Right atrium auricular region (tissue), 2 donors: ENCODE data around the gene MYD88. TPM values are rescaled to one million over a fixed set of nuclear protein-coding genes. Genes with fewer than 3 reads are reported as not detected.

ENCODE experiments used
- DNase-seq: peaks from one replicate; pipeline ENCODE4 v3.0.0-alpha.2; 2019; ENCODE audit warnings: low spot score
- H3K27ac ChIP-seq, 2 donors: fragments of 200-600 bp; sonication (generic); 1 replicate in 1 of 2; 2 replicates in 1 of 2; pipeline ENCODE4 v1.5.1; 2016 to 2019
- H3K27me3 ChIP-seq, 2 donors: fragments of 200-600 bp; sonication (generic); one replicate each; pipeline versions ENCODE4 v1.5.1 to v1.6.0; 2017 to 2019
- H3K36me3 ChIP-seq: fragments of 200-600 bp; sonication (generic); one replicate; pipeline ENCODE4 v1.5.1; 2016
- H3K4me1 ChIP-seq, 2 donors: fragments of 200-600 bp; sonication (generic); one replicate each; pipeline versions ENCODE4 v1.5.1 to v1.6.0; 2017 to 2019
- H3K4me3 ChIP-seq, 2 donors: fragments of 200-600 bp; sonication (generic); 1 replicate in 1 of 2; 2 replicates in 1 of 2; pipeline ENCODE4 v1.5.1; 2017 to 2019; ENCODE audit warnings: mild to moderate bottlenecking in 1 of 2, moderate library complexity in 1 of 2
- H3K9me3 ChIP-seq, 2 donors: fragments of 200-600 bp; sonication (generic); one replicate each; pipeline ENCODE4 v1.5.1; 2019
- total RNA-seq, 2 donors: library from RNA; depleted of rRNA; stranded (reverse); fragments of >200 nt; gene quantifications; one replicate each; pipeline ENCODE4 v1.1.0, GENCODE V29; 2016
- TF ChIP-seq, protein P1 (sequence below), 2 donors: fragments of 200-600 bp; sonication (generic); IDR thresholded peaks; one replicate each; pipeline ENCODE4 v1.5.1; 2019; ENCODE audit warnings: antibody characterized with exemption in 2 of 2

Gene MYD88
- 10 to 100 TPM in 1 of 2 donors, 1 to 10 TPM in 1; 7.1 to 14.3 TPM for total RNA-seq

DNA sequence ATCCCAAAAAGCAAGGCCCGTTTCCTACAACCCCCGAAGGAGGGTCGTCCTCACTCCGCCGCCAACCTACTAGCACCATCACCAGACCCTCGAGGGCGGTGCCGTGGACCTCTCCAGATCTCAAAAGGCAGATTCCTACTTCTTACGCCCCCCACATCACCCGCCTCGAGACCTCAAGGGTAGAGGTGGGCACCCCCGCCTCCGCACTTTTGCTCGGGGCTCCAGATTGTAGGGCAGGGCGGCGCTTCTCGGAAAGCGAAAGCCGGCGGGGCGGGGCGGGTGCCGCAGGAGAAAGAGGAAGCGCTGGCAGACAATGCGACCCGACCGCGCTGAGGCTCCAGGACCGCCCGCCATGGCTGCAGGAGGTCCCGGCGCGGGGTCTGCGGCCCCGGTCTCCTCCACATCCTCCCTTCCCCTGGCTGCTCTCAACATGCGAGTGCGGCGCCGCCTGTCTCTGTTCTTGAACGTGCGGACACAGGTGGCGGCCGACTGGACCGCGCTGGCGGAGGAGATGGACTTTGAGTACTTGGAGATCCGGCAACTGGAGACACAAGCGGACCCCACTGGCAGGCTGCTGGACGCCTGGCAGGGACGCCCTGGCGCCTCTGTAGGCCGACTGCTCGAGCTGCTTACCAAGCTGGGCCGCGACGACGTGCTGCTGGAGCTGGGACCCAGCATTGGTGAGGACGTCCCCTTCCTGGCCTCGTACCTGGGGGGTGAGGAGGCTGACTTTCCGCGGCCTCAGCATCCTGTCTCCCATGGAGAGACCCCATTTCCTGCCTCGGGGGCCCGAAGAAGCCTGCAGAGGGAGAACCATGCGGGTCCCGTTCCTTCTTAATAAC is at the start of gene MYD88:
MYD88 (plus strand) TSS at position 313 of the 842 bp plus-strand sequence; CDS start at position 353, 40 bp downstream.
- Histone ChIP-seq H3K27ac (peak within 1 kb of the TSS; percentile 91 to 96), H3K27me3 (no peaks in the 10 kb centered on the region), H3K36me3 (peaks cover 26% of the 10 kb centered on the region), H3K4me3 (peak within 1 kb of the TSS; percentile 53 to 99), H3K9me3 (no peaks in the 10 kb centered on the region), H3K4me1 (peaks cover 0 to 45% of the 10 kb centered on the region in 2 donors)
- peak; percentile 87 for DNase-seq
- TF ChIP-seq, protein P1, sequence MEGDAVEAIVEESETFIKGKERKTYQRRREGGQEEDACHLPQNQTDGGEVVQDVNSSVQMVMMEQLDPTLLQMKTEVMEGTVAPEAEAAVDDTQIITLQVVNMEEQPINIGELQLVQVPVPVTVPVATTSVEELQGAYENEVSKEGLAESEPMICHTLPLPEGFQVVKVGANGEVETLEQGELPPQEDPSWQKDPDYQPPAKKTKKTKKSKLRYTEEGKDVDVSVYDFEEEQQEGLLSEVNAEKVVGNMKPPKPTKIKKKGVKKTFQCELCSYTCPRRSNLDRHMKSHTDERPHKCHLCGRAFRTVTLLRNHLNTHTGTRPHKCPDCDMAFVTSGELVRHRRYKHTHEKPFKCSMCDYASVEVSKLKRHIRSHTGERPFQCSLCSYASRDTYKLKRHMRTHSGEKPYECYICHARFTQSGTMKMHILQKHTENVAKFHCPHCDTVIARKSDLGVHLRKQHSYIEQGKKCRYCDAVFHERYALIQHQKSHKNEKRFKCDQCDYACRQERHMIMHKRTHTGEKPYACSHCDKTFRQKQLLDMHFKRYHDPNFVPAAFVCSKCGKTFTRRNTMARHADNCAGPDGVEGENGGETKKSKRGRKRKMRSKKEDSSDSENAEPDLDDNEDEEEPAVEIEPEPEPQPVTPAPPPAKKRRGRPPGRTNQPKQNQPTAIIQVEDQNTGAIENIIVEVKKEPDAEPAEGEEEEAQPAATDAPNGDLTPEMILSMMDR (IDR thresholded peaks at IDR 0.05): no peak

DNA sequence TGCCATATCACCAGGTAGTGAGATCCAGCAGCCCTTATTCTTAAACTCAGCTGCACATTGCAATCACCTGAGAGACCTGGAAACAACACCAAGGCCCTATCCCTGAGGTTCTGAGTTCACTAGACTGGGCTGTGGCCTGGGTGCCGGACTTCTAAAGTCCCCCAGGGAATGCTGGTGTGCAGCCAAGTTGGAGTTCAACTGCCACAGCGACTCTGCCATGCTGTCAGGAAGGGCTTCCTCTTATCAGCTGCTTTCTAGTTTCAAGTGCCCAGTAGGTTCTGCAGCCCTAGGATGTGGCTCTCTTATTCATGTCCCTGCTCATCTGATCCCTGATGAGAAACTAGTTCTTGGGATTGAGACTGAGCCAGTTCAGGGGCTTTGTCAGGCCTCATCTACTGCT is 49.3 kb upstream of the MYD88 start:
- DNase-seq: no peak
- H3K4me3 ChIP-seq: no peak overlapping the region
- no peak overlapping the region for H3K27ac ChIP-seq
- no peaks in the 10 kb centered on the region for H3K27me3 ChIP-seq
- H3K36me3 ChIP-seq: no peaks in the 10 kb centered on the region
- TF ChIP-seq, protein P1 (IDR thresholded peaks at IDR 0.05): no peak
- peaks cover 0 to 2% of the 10 kb centered on the region in 2 donors for H3K9me3 ChIP-seq
- no peaks in the 10 kb centered on the region for H3K4me1 ChIP-seq

DNA sequence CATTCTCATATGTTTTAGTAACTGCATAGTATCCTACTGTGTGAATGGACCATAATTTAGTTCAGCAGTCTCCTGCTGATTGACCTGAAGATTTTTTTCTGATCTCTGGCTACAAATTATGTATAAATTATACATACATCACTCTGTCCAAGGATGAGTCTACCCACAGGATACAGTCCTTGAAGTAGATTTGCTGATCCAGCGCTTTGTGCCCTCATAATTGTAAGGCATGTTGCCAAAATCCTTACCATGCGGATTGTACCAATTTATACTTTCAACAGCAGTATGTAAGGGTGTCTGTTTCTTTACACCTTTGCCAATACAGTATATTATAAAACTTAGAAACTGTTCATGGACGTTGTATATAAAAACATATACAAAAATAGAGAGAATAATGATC is 48.0 kb upstream of the MYD88 start:
- no peaks in the 10 kb centered on the region for H3K36me3 ChIP-seq

DNA sequence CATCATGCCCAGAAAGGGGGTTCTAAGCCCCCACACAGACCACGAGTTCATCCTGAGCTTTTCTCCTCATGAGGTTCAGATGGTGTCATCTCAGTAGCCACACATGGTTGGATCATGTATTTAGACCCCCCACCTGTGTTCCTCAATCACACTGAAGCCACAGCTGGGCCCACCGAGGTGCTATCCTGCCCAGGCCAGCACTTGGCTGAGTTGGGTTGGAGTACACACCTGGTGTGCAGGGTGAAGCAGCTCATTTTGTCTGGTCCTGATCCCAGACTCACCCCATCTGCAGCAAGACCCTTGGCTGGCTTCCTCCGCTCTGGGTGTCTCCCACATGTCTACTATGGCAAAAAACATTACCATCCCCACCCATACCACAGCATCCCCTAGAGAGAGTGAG is 43.5 kb upstream of the MYD88 start:
- no peaks in the 10 kb centered on the region for H3K36me3 ChIP-seq
- H3K27ac ChIP-seq: no peak overlapping the region
- H3K27me3 ChIP-seq: no peaks in the 10 kb centered on the region
- TF ChIP-seq, protein P1 (IDR thresholded peaks at IDR 0.05): no peak
- DNase-seq: no peak
- H3K4me3 ChIP-seq: no peak overlapping the region
- H3K4me1 ChIP-seq: no peaks in the 10 kb centered on the region
- no peaks in the 10 kb centered on the region for H3K9me3 ChIP-seq

More for the DNA sequence above, 48.0 kb upstream of the MYD88 start:
- Histone ChIP-seq H3K27me3 (no peaks in the 10 kb centered on the region), H3K4me1 (no peaks in the 10 kb centered on the region), H3K9me3 (no peaks in the 10 kb centered on the region), H3K27ac (no peak overlapping the region), H3K4me3 (no peak overlapping the region)
- no peak for DNase-seq
- TF ChIP-seq, protein P1 (IDR thresholded peaks at IDR 0.05): no peak

DNA sequence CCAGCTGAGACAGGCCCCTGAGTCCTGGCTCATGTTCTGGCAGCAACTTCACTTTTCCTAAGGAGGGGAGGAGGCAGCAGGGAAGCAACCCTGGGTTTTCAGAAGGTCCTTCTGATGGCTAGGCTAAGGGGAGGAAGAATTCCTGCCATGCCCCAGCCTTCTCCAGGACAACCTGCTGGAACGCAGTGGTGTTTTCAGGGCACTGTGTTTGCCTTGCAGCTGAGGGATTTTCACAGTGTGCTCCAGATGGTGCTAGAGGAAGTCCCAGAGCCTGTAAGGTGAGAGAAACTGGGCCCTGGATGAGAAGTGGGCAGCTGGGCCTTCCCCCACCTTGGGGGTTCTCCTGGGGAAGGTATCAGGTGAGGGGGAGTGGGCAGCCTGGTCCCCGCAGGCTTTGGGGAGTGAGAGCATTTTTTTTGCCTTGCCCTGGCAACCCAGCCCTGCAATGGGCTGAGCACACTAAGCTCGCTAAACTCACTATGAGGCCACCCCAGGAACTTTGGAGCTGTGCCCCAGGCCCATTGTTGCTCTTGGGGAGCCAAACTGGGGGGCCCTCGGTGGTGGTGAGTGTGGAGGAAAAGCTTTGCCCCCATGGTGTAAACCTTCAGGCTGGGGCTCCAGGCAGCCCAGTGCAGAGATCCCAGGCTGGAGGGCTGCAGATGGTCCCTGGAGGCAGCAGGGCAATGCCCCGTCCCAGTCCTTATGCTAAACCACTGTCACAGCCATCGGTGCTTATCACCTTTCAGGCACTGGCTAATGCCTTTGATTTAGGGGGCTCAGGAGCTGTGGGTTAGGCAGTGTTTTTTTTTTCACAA is 42.6 kb upstream of the MYD88 start:
- Histone ChIP-seq H3K27me3 (no peaks in the 10 kb centered on the region), H3K27ac (no peak overlapping the region), H3K9me3 (no peaks in the 10 kb centered on the region), H3K4me1 (no peaks in the 10 kb centered on the region), H3K4me3 (no peak overlapping the region), H3K36me3 (no peaks in the 10 kb centered on the region)
- TF ChIP-seq, protein P1 (IDR thresholded peaks at IDR 0.05): no peak
- DNase-seq: no peak
